Adrenal gland (tissue), 5 donors: Measurements from ENCODE around the gene LUC7L3.

Experiments used
- POLR2A ChIP-seq, 2 donors: fragments of 450-650 bp; IDR thresholded peaks; one replicate each; pipeline ENCODE4 v1.6.1; 2017; ENCODE audit warnings: antibody characterized with exemption in 2 of 2, mild to moderate bottlenecking in 2 of 2, moderate library complexity in 1 of 2
- TF ChIP-seq, protein P1 (sequence below), 6 experiments: fragments of 450-650 bp in 4 of 6; fragments of 200-600 bp in 2 of 6; sonication (generic) in 1 of 6; IDR thresholded peaks; 1 replicate in 5 of 6; 2 replicates in 1 of 6; pipeline versions ENCODE4 v1.5.1 to v1.8.0; 2016 to 2021; ENCODE audit warnings: antibody characterized with exemption in 6 of 6, mild to moderate bottlenecking in 2 of 6, moderate library complexity in 1 of 6
- donor health status: DM: no; HTN: no; CAD: no.

GRCh38 chr17:50767030-50767429 is 47.6 kb downstream of the LUC7L3 start:
- TF ChIP-seq, protein P1, sequence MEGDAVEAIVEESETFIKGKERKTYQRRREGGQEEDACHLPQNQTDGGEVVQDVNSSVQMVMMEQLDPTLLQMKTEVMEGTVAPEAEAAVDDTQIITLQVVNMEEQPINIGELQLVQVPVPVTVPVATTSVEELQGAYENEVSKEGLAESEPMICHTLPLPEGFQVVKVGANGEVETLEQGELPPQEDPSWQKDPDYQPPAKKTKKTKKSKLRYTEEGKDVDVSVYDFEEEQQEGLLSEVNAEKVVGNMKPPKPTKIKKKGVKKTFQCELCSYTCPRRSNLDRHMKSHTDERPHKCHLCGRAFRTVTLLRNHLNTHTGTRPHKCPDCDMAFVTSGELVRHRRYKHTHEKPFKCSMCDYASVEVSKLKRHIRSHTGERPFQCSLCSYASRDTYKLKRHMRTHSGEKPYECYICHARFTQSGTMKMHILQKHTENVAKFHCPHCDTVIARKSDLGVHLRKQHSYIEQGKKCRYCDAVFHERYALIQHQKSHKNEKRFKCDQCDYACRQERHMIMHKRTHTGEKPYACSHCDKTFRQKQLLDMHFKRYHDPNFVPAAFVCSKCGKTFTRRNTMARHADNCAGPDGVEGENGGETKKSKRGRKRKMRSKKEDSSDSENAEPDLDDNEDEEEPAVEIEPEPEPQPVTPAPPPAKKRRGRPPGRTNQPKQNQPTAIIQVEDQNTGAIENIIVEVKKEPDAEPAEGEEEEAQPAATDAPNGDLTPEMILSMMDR (IDR thresholded peaks at IDR 0.05): no peak
- TF ChIP-seq POLR2A (IDR thresholded peaks at IDR 0.05): no peak
